ENCODE results near the gene TOGARAM1. TPM values are rescaled to one million over a fixed set of nuclear protein-coding genes. Genes with fewer than 3 reads are reported as not detected.
"Not testable (repeated sequence)": the region's sequence is repeated elsewhere in the genome, so short reads cannot be mapped to it uniquely, and the experiment has no call there.

Gene TOGARAM1
- total RNA-seq, 1 donor from 2014 or later, result 4.6 TPM

DNA sequence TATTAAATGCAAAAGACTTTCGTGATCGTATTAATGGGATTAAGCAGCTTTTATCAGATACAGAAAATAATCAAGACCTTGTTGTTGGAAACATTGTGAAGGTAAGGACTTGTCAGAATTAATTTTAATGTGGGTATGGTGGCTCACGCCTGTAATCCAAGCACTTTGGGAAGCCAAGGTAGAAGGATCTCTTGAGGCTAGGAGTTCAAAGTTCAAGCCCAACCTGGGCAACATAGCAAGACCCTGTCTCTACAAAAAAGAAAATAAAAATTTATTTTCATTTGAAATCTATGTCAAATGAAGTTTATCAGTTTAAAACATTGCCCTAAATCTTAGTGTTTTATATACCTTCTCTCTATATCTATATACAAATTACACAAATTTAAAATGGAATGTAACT lies 104.7 kb downstream of the TOGARAM1 start:
- no peak for DNase-seq (ENCODE audit: low read depth)
- TF ChIP-seq, protein P1, sequence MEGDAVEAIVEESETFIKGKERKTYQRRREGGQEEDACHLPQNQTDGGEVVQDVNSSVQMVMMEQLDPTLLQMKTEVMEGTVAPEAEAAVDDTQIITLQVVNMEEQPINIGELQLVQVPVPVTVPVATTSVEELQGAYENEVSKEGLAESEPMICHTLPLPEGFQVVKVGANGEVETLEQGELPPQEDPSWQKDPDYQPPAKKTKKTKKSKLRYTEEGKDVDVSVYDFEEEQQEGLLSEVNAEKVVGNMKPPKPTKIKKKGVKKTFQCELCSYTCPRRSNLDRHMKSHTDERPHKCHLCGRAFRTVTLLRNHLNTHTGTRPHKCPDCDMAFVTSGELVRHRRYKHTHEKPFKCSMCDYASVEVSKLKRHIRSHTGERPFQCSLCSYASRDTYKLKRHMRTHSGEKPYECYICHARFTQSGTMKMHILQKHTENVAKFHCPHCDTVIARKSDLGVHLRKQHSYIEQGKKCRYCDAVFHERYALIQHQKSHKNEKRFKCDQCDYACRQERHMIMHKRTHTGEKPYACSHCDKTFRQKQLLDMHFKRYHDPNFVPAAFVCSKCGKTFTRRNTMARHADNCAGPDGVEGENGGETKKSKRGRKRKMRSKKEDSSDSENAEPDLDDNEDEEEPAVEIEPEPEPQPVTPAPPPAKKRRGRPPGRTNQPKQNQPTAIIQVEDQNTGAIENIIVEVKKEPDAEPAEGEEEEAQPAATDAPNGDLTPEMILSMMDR (conservative IDR thresholded peaks at IDR 0.05; ENCODE audit: low read depth, low read length), result no peak
- H3K4me3 ChIP-seq (ENCODE audit: low read depth, low read length), result no peak overlapping the region

- H3K4me3 ChIP-seq (ENCODE audit: low read depth, low read length), result no peak overlapping the region
- DNase-seq (ENCODE audit: low read depth), result no peak
- TF ChIP-seq, protein P1 (conservative IDR thresholded peaks at IDR 0.05; ENCODE audit: low read depth, low read length), result no peak
Observed at GRCh38 chr14:45068396-45068795, 106.4 kb downstream of the TOGARAM1 start.

- H3K4me3 ChIP-seq (ENCODE audit: low read depth, low read length), result no peak overlapping the region
- TF ChIP-seq, protein P1 (conservative IDR thresholded peaks at IDR 0.05; ENCODE audit: low read depth, low read length), result no peak
- DNase-seq (ENCODE audit: low read depth), result no peak
Observed at GRCh38 chr14:45070215-45070614, 108.2 kb downstream of the TOGARAM1 start.

DNA sequence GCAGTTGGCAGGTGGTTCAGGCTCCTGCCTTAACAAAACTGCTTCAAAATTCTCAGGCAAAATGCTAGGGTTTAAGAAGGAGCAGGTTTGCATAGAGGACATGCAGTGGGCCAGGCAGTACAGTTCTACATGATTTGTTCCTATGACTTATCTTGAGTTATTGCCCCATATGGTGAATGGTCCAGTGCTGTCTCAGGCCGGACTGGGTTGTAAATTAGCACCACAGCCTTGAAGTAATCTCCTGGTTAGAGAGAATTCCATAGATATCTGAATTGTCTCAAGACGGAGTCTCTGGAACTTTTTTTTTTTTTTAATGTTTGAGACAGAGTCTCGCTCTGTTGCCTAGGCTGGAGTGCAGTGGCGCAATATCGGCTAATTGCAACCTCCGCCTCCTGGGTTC lies 110.1 kb downstream of the TOGARAM1 start:
- DNase-seq (ENCODE audit: low read depth), result no peak
- TF ChIP-seq, protein P1 (conservative IDR thresholded peaks at IDR 0.05; ENCODE audit: low read depth, low read length), result no peak

GRCh38 chr14:45073231-45073879 lies 111.4 kb downstream of the TOGARAM1 start:
- H3K4me3 ChIP-seq (ENCODE audit: low read depth, low read length), result no peak overlapping the region
- DNase-seq (ENCODE audit: low read depth), result no peak
- TF ChIP-seq, protein P1 (conservative IDR thresholded peaks at IDR 0.05; ENCODE audit: low read depth, low read length), result no peak

More for the DNA sequence above, 110.1 kb downstream of the TOGARAM1 start:
- H3K4me3 ChIP-seq (ENCODE audit: low read depth, low read length), result no peak overlapping the region

GRCh38 chr14:45078323-45078722 lies 116.3 kb downstream of the TOGARAM1 start:
- no peak for DNase-seq (ENCODE audit: low read depth)
- TF ChIP-seq, protein P1 (conservative IDR thresholded peaks at IDR 0.05; ENCODE audit: low read depth, low read length), result no peak
- H3K4me3 ChIP-seq (ENCODE audit: low read depth, low read length), result no peak overlapping the region

DNA sequence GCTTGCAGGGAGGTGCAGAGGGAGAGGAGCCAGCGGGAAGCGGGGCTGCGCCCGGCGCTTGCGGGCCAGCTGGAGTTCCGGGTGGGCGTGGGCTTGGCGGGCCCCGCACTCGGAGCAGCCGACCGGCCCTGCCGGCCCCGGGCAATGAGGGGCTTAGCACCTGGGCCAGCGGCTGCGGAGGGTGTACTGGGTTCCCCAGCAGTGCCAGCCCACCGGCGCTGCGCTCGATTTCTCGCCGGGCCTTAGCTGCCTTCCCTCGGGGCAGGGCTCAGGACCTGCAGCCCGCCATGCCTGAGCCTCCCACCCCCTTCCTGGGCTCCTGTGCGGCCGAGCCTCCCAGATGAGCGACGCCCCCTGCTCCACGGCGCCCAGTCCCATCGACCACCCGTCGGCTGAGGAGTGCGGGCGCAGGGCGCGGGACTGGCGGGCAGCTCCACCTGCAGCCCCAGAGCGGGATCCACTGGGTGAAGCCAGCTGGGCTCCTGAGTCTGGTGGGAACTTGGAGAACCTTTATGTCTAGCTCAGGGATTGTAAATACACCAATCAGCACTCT lies 118.5 kb downstream of the TOGARAM1 start:
- H3K4me3 ChIP-seq (ENCODE audit: low read depth, low read length); DNase-seq (ENCODE audit: low read depth): not testable (repeated sequence)

GRCh38 chr14:45081096-45081495 lies 119.1 kb downstream of the TOGARAM1 start:
- DNase-seq (ENCODE audit: low read depth), result not testable (repeated sequence)

More at GRCh38 chr14:45081096-45081495, 119.1 kb downstream of the TOGARAM1 start:
- not testable (repeated sequence) for H3K4me3 ChIP-seq (ENCODE audit: low read depth, low read length)
